IMR-90 (cell line): ENCODE data around the gene PAX5.

Experiments
- BHLHE40 ChIP-seq: fragments of 150-350 bp; IDR thresholded peaks from 2 replicates; pipeline ENCODE4 v1.6.1; 2016; ENCODE audit warnings: mild to moderate bottlenecking, low read depth, low read length
- CEBPB ChIP-seq: IDR thresholded peaks from 2 replicates; pipeline ENCODE4 v1.6.1; 2012; ENCODE audit warnings: low read depth, low read length, improper control_type of control experiment
- CHD1 ChIP-seq: IDR thresholded peaks from 2 replicates; pipeline ENCODE4 v1.6.1; 2012; ENCODE audit warnings: low read depth, low read length, improper control_type of control experiment
- FOS ChIP-seq: fragments of 150-350 bp; IDR thresholded peaks from 2 replicates; pipeline ENCODE4 v1.6.1; 2016; ENCODE audit warnings: low read depth, low read length
- MAFK ChIP-seq: IDR thresholded peaks from 2 replicates; pipeline ENCODE4 v1.6.1; 2012; ENCODE audit warnings: low read depth, low read length, improper control_type of control experiment
- MAZ ChIP-seq: IDR thresholded peaks from 2 replicates; pipeline ENCODE4 v1.6.1; 2012; ENCODE audit warnings: low read depth, mild to moderate bottlenecking, low read length, improper control_type of control experiment, moderate library complexity, borderline replicate concordance
- MXI1 ChIP-seq: IDR thresholded peaks from 2 replicates; pipeline ENCODE4 v1.6.1; 2012; ENCODE audit warnings: low read depth, mild to moderate bottlenecking, low read length, moderate library complexity, borderline replicate concordance
- POLR2A ChIP-seq: IDR thresholded peaks from 2 replicates; pipeline ENCODE4 v1.6.1; 2012; ENCODE audit warnings: mild to moderate bottlenecking, low read depth, low read length
- RAD21 ChIP-seq: IDR thresholded peaks from 2 replicates; pipeline ENCODE4 v1.6.1; 2012; ENCODE audit warnings: low read length, improper control_type of control experiment
- RFX5 ChIP-seq: IDR thresholded peaks from 2 replicates; pipeline ENCODE4 v1.8.0; 2012; ENCODE audit warnings: low read depth, mild to moderate bottlenecking, low read length, moderate library complexity
- SMC3 ChIP-seq: fragments of 150-350 bp; IDR thresholded peaks from 2 replicates; pipeline ENCODE4 v1.6.1; 2016; ENCODE audit warnings: low read depth, mild to moderate bottlenecking, antibody characterized with exemption, low read length, moderate library complexity
- TF ChIP-seq, protein P1 (sequence below): conservative IDR thresholded peaks from 2 replicates; pipeline ENCODE4 v1.5.1; 2012; ENCODE audit warnings: mild to moderate bottlenecking, low read depth, low read length, improper control_type of control experiment
- TF ChIP-seq, protein P2 (sequence below): fragments of 150-350 bp; IDR thresholded peaks from 2 replicates; pipeline ENCODE4 v1.6.1; 2016; ENCODE audit warnings: low read depth, mild to moderate bottlenecking, low read length, moderate library complexity, borderline replicate concordance

- TF ChIP-seq, protein P1, sequence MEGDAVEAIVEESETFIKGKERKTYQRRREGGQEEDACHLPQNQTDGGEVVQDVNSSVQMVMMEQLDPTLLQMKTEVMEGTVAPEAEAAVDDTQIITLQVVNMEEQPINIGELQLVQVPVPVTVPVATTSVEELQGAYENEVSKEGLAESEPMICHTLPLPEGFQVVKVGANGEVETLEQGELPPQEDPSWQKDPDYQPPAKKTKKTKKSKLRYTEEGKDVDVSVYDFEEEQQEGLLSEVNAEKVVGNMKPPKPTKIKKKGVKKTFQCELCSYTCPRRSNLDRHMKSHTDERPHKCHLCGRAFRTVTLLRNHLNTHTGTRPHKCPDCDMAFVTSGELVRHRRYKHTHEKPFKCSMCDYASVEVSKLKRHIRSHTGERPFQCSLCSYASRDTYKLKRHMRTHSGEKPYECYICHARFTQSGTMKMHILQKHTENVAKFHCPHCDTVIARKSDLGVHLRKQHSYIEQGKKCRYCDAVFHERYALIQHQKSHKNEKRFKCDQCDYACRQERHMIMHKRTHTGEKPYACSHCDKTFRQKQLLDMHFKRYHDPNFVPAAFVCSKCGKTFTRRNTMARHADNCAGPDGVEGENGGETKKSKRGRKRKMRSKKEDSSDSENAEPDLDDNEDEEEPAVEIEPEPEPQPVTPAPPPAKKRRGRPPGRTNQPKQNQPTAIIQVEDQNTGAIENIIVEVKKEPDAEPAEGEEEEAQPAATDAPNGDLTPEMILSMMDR = no peak
- TF ChIP-seq SMC3 = no peak
- no peak for TF ChIP-seq MAFK
- no peak for TF ChIP-seq POLR2A
- TF ChIP-seq, protein P2, sequence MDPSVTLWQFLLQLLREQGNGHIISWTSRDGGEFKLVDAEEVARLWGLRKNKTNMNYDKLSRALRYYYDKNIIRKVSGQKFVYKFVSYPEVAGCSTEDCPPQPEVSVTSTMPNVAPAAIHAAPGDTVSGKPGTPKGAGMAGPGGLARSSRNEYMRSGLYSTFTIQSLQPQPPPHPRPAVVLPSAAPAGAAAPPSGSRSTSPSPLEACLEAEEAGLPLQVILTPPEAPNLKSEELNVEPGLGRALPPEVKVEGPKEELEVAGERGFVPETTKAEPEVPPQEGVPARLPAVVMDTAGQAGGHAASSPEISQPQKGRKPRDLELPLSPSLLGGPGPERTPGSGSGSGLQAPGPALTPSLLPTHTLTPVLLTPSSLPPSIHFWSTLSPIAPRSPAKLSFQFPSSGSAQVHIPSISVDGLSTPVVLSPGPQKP = no peak
- no peak for TF ChIP-seq MAZ
- no peak for TF ChIP-seq RFX5
- no peak for TF ChIP-seq CHD1
- TF ChIP-seq MXI1 = no peak
- no peak for TF ChIP-seq RAD21
- TF ChIP-seq CEBPB = no peak
- no peak for TF ChIP-seq BHLHE40
- no peak for TF ChIP-seq FOS
These were observed 3.0 kb downstream of the PAX5 start for GRCh38 chr9:37031081-37031480.
